NCI-H524 (cell line): ENCODE results near the gene GPR119.
A peak's percentile ranks its signal among the peaks of the same experiment; 100 is the strongest.
"Not testable (repeated sequence)": the region's sequence is repeated elsewhere in the genome, so short reads cannot be mapped to it uniquely, and the experiment has no call there.

Experiments
- DNase-seq, 2 experiments: peaks; one replicate each; lab custom pipeline; 2025; lab: John Stamatoyannopoulos, UW

Gene GPR119

DNA sequence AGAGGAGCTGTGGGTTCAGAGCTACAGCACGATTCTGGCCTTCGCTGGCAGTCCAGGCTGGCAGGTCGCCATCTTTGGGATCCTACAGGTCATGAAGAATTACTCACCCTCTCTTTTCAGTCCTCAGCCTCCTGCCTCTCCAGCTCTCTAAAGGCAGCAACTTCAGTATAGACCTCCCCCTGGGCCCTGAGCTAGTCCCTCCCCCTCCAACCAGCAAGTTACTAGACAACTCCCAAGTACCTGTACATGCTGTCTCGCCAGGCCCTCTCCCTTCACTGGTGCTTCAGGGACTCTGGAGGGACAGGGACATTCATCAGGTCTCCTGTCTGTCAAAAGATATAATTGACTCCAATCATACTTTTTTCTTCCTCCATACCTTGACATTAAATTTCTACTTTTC, at the start of gene GPR119:
GPR119 (minus strand) TSS at position 155 of the 400 bp plus-strand sequence. CDS start 227 bp downstream, outside the sequence.
- no peak for DNase-seq

DNA sequence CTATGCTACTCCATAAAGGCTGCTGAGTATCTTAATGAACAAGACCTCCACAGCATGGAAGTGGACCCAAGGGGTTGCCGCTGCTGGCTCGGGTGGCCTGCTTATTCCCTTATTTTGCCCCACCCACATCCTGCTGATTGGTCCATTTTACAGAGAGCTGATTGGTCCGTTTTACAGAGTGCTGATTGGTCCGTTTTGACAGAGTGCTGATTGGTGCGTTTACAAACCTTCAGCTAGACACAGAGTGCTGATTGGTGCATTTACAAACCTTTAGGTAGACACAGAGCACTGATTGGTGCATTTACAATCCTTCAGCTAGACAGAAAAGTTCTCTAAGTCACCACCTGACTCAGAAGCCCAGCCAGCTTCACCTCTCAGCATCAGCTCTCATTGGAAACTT, 43.8 kb upstream of the GPR119 start:
- not testable (repeated sequence) for DNase-seq

DNA sequence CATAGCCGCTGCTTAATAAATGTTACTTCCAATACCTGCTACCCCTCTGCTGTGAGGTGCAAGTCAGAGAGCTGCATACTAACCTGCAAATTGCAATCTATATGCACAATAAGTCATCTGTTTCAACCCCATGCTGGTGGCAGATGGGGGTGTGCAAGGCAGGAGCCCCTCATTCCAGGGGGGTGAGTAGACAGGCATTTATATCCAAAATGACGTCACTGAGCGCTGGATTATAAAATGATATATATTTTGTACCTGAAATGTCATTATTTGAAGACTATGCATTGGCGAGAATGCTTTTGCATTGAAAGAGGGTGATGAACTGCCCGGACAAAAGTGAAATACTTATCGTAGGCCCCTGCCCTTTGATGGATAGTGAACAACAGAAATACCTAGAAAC, 41.1 kb upstream of the GPR119 start:
- no peak for DNase-seq

DNA sequence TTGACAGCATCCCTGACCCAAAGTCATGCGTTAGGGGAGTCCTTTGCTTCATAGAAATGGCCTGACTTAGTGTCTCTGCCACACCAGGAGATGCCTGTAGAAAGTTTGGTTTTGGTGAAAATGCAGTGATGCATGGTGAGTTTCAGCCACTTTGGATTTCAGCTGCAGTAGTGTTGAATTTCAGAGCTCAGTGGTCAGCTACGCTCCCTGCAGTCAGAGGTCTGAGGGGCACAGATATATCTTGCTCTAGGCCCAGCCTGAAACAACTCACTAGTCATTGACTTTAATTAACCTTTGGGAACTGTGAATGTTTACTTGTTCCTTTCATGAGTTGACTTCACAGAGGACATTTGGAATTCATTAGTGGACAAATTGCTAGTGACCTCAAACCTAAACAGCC, 33.8 kb upstream of the GPR119 start:
- DNase-seq, result no peak

DNA sequence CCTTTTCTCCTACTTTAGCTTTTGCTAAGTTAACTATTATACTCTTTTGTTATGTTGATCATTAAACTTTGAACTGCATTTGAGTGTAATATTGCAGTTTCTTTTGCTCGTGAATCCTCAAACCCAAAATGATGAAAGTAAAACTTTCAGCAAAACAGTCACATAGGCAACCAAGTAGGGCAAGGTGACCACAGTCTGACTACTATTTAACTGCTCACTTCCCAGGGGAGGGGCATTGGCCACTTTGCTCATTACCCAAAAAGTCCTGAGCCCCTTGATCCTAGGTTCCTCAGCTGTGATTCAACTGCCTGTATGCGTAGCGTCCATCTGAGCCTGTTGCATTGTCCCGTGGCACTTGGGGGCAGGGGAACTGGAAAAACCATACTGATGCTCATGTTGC, 33.3 kb upstream of the GPR119 start:
- no peak for DNase-seq

DNA sequence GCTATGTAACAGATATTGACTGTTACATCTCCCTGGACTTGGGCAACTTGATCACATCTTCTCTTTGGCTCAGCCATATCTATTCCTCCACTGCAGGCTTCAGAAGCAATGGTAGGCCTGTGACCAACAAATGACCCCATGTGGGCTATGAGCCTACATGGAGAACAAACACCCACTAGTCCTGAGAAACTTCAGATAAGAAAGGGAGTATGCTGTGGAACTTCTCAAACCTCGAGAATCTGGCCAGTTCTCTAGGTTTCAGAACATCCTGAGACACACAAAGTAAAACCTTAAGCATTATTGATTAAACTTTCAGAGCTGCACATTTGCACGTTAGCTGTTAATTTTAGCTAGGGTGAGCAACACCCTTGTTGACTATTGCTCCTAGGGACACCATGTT, 32.6 kb upstream of the GPR119 start:
- DNase-seq, result no peak

DNA sequence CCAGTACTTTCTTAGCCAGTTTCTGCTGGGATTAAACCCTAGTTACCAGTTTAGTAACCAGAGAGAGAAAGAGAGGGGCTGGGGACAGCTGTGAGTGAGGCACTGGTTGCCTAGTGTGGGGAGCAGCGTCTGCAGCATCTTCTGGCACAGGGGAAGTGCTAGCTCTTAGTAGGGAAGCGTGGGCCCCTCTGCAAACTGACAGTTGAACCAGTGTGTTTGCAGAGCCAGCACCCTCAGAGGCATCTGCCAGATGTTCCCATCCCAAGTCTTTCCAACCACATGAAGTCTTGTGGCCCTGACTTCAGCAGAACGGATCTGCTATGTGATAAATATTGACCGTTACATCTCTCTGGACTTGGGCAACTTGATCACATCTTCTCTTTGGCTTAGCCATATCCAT, 31.3 kb upstream of the GPR119 start:
- no peak for DNase-seq

DNA sequence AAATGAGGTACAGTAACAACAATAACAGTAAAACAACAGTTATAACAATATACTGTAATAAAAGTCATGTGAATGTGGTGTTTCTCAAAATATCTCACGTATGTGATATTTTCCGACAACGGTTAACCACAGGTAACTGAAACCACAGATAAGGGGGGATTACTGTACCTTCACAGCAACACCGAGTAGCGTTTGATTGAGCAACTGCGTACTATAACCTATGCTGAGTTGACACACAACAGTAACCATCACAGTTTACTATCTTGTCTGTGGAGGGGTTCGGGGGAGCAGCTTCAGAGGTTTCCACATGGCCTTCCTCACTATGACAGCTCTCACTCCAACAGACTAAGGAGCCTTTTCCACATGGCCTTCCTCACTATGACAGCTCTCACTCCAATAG, 29.7 kb upstream of the GPR119 start:
- no peak for DNase-seq

DNA sequence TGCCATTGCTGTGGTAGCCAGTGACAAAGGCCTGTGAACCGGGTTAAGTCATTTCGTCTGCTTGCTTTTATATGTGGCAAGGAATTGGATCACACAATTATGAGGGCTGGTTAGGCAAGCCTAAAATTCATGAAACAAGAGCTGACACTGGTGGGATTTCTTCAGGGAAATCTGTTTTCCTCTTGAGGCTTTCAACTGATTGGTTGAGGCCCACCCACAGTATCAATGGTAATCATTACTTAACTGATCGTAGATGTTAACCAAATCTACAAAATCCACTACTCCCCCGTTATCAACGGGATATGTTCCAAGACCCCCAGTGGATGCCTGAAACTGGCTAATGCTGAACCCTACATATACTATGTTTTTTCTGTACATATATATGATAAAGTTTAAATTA, 29.3 kb upstream of the GPR119 start:
- DNase-seq, result no peak

DNA sequence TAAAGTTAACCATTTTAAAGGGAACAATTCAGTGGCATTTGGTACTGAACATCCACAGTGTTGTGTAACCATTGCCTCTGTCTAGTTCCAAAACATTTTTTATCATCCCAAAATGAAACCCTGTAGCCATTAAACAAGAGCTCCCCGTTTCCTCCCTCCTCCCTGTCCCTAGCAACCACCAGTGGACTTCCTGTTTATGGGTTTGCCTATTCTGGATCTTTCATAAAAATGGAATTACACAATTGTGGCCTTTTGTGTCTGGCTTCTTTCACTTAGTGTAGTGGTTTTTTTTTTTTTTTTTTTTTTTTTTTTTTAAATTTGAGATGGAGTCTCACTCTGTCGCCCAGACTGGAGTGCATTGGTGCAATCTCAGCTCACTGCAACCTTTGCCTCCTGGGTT, 27.9 kb upstream of the GPR119 start:
- no peak for DNase-seq

DNA sequence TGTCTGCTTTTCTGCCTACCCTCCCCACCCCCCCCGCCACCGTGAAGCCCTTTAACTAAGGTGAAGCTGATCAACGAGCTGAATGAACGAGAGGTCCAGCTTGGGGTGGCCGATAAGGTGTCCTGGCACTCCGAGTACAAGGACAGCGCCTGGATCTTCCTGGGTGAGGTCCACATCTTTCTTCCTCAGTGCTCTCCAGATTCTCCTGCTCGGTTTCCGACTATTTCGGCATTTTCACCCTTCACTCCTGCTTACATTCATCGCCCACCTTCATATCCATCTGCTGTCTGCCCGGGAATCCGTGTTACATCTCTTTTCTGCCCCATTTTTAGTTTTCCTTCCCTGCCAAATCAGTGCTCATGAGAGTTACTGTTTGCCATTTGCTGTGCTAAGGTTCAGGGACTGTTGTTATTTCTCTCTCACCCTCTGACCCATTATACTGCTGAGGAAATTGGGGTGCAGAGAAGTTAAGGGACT, 16.8 kb upstream of the GPR119 start:
- DNase-seq, result no peak

DNA sequence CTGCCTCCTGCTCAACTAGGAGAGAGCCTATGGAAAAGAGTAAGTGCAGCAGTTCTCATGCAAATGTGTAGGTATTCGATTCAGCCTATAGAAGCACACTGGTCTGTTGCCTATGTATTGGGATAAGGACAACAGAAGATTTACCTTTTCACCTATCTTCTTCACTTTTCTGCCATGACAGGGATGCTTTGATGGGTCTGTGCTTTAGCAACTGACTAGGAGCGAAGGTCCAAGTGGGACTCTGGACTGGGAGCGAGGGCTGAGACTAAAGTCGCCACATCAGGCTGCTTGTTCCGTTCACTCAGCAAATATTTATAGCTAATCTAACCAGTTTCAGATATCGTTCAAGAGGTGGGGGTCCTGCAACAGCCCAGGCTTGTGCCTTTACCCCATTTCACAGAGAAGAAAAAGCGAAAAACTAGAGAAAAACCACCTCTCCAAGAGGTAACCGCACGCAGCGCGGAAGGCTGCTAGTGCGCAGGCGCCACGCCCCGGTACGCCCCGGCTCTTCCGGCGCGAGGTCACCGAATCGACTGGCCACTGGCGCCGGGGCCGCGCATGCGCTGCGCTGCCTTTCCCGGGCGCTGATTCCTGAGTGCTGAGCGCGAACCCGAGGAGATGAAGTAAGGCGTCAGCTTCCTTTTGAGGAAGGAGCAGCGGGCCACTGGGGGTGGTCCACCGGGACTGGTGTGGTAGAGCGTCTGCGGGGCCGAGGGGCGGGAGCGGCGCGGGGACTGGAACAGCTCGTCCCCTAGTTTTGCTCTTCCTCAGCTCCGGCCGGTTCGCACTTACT, 16.1 kb upstream of the GPR119 start, which contains the start of gene RBMX2:
RBMX2 (plus strand) TSS at position 573 of the 793 bp plus-strand sequence; CDS start at position 619, 46 bp downstream.
- peak; percentile 76 to 86 for DNase-seq

DNA sequence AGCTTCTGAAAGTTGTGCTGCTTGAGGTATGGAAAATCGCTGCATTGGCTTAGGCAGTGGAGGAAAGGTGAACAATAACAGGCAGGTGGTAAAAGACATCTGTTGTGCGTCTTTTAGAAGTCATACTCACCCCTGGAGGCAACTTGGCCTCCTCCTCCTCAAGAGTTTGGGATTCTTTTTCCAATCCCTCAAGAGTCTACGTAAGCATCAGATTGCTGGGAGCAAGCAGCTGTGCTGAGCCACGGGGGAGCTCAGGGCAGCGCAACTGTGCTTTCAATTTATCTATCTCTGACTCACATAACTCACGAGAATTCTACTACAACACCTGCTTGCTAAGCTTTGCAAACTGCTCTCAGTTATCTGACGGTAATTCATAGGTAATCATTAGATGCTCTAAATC, 9.9 kb upstream of the GPR119 start:
- peak; percentile 52 to 89 for DNase-seq

DNA sequence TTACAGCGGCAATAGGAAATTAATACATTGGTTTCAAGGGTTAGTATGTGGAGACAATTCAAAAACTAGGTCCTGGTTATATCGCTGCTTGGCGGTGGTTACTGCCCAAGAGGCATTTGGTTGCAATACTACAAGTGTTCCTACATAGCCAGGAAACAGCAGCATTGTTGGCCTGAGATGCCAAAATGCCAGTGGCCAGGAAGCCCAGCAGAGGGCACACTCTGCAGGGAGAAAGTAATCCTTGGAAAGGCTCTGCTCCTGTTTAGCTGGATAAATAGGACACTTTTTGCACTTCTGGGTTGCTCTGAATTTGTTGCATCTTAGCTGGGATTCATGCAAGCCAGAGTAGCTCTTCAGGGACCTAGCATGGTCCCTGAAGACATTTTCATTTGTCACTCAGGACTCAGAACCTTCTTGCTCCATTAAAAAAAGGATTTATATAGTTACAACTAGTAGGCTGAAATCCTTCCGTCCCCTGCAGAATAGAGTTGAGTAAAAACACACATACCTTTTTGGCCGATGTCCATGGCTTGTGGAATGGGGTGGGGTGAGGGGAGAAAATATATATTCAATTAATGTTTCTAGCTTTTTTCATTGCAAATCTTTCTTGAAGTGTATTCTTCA, 8.1 kb upstream of the GPR119 start:
- peak; percentile 72 to 75 for DNase-seq

DNA sequence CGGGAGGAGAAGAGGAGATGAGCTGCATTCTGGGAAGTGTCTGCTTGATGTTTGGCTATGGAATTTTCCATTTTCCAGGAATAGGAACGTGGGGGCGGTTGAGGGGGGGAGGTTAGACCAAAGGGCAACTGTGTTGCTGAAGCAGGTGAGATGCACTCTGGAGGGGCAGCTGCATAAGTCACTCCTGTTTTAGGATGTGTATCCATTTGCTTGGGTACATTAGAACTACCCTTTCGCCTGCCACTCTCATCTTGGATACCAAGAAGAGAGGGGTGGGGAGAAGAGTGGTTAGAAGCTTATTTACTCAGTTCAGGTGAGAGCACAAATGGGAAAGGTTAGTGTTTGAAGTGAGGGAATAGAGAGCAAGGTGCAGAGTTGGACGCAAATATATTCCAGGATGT, 934 bp upstream of the GPR119 start:
- no peak for DNase-seq

DNA sequence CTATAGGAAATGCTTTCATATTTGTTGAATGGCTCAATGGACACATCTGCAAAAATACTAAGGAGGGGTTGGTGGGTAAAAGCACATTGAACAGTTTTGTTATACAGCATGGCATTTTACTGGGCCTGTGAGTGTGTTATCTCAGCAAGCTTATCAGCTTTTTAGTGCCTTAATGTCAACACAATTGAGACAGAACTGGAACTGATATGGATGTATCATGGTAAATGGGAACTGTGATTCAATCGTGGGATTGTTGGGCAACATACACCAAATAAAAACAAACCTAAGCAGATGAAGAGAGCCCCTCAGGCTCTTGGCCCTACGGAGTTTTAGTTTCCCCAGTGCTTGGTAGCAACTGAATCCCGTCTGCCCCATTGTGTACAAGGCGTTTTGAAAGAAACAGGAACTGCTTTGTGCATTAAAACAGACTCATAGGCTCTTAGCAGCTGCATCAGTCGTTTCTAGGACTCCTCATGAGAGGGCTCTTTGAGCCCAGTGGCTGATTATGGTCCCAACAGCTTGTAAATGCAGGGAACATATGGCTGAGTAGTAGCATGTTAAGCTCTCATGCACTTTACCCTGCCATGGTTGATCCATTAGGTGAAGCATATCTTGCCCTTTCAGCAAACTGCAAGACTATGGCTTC, 7.3 kb downstream of the GPR119 start:
- peak; percentile 86 to 96 for DNase-seq

DNA sequence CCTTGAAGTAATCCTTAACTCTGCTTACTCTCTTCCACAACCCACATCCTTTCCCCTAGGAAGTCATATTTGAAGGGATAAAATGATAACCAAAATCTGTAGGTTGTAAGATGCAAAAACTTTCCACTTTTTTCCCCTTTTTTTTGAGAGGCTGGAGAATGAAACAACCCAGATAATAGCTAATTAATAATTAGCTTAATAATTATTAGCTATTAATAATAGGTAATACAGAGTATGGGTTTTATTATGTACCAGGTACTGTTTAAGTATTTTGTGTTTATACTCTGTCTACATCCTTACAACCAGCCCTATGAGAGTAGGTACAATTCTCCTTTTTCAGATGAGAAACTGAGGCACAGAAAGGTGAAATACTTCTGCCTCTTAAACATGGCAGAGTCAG, 9.4 kb downstream of the GPR119 start:
- no peak for DNase-seq

DNA sequence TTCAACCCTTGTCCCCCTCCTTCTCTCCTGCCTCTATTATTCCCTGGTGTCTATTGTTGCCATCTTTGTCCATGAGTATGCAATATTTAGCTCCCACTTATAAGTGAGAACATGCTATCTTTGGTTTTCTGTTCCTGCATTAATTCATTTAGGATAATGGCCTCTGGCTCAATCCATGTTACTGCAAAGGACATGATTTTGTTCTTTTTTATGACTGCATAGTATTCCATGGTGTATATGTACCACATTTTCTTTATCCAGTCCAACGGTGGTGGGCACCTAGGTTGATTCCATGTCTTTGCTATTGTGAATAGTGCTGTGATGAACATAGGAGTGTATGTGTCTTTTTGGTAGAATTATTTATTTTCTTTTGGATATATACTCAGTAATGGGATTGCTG, 33.4 kb downstream of the GPR119 start:
- not testable (repeated sequence) for DNase-seq

DNA sequence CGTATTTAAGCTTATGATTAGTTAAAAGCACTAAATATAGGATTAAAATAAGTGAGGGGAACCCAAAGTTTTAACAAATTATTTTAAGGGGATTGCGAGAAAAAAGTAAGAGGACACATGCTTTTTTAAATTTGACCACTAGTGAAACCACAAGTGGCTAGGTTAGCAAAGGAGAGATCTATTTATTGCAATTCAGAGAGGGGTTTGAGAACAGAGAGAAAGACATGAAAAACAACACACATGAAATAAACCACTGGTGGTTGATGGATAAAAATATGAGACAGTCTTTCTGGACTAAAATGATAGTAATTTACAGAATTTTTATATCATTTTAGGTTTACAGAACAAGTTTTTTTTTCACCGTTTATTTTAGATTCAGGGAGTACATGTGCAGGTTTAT, 33.9 kb downstream of the GPR119 start:
- DNase-seq, result no peak

DNA sequence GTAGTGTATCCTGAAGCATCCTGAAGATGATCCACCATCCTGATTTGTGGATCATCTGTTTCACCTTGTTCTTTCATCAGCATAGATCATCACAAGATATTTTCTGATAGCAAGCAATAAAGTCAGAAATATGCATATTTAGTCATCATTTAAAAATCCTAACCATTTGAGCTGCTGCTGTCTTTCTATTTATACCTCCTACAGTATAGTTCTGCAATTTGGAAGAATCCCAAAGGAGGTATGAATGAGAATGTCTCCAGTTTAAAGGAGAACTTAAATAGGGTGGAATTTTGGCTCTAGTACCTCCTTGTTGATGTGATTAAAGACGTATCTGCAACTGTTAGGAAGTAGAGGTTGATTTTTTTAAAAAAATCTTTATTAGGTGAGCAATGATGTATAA, 38.2 kb downstream of the GPR119 start:
- DNase-seq, result no peak

DNA sequence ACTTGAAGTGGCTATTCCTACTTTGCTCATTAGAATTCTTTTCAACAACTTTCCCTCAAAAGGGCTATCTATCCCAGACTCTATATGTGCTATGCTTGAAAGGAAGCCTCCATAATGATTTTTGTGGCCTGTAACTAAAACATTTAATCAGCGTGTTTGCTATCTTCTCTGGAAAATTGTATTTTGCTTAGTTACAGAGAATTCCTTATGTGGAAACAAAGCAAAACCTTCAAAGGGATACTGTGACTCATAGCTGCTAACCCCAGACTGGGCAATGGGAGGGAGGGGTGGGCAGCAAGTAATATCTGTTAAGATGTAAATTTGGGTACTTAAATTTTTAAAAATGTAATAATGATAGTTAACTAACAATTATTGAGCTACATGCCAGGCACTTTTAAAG, 42.1 kb downstream of the GPR119 start:
- no peak for DNase-seq

DNA sequence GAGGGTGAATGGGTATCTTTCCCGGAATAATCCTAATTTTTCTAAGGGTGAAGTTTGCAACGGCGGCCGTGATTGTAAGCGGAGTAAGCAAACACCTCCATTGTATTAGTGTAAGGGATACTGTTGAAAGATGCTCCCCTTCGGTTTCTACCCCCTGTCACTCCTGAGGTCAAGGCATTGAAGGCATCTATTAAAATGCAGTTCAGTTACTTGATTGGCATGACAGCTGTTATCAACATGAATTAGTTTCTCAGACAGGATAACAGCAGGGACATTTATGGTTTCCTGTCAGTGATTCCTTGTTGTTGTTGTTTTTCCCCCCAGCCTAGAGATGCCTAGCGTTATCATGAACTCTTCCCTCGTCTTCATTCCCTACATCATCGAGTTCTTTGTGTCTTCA, 45.2 kb downstream of the GPR119 start:
- DNase-seq, result peak in 1 of 2 experiments; percentile 15
